NCI-H460 (cell line): ENCODE data around the gene CERK. TPM values are rescaled to one million over a fixed set of nuclear protein-coding genes. Genes with fewer than 3 reads are reported as not detected.
"Not testable (repeated sequence)": the region's sequence is repeated elsewhere in the genome, so short reads cannot be mapped to it uniquely, and the experiment has no call there.

ENCODE experiments used
- DNase-seq: peaks from one replicate; pipeline ENCODE4 v3.0.0-alpha.2; 2016; ENCODE audit warnings: low read depth; ENCODE audit errors: extremely low read depth
- total RNA-seq: library from RNA; depleted of rRNA; stranded (reverse); fragments of >200 nt; shearing (Covaris generic); gene quantifications from 2 replicates; pipeline ENCODE4 v1.2.3, GENCODE V29; 2014

Gene CERK
- total RNA-seq, 1 experiment from 2014 or later: 20.1 TPM

DNA sequence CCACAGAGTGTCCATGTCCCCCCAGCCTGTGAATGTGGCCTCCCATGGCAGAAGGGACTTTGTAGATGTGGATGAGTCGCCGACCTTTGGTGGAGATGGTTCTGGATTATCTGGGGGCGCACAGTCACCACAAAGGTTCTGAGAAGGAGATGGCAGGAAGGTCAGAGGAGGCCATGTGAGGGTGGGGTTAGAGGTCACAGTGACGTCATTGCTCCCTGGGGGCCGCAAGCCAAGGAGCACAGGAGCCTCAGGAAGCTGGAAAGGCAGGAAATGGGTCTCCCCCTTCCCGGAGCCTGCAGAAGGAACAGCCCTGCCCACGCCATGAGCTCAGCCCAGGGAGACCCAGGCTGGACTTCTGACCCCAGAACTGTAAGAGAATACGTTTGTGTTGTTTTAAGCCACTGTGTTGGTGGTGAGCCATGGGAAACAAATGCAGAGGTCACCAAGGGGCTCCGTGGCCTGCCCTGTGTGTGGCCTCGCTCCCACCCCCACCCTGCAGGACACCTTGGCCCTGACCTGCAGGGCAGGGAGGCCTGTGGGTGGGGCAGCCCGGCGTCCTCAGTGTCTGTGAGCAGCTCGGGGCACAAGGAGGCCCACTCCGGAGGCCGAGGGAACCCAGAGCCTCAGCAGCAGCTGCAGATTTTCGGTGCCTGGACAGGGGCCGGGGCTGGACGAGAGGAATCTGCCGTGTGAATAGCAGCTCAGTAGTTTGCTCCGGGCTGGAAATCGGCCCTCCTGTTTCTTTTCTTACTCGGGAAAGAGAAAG lies 85.8 kb downstream of the CERK start:
- DNase-seq: no peak

DNA sequence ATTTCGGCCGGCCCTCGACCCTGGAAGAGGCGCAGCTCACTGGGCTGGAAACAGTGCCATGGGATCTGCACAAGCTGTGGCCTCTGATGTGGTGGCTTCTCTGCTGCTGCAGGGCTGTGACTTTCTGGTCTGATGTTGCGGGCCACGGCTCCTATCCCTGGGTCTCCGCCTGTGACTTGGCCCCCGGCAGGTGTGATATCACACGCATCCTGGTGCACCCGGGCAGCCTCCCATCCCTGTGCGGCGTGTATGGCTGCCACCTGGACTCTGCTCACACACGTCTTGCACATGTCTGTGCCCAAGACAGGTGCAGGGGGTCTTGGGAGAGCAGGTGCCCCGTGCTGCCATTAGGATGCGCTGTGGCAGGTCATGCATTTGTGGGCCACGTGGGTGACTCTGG lies 86.7 kb downstream of the CERK start:
- DNase-seq: no peak

- no peak for DNase-seq
Observed at GRCh38 chr22:46650078-46650810, 87.8 kb downstream of the CERK start.

GRCh38 chr22:46649141-46650077 lies 88.6 kb downstream of the CERK start:
- peak; percentile 9 for DNase-seq

GRCh38 chr22:46648225-46648820 lies 89.7 kb downstream of the CERK start:
- DNase-seq: not testable (repeated sequence)

DNA sequence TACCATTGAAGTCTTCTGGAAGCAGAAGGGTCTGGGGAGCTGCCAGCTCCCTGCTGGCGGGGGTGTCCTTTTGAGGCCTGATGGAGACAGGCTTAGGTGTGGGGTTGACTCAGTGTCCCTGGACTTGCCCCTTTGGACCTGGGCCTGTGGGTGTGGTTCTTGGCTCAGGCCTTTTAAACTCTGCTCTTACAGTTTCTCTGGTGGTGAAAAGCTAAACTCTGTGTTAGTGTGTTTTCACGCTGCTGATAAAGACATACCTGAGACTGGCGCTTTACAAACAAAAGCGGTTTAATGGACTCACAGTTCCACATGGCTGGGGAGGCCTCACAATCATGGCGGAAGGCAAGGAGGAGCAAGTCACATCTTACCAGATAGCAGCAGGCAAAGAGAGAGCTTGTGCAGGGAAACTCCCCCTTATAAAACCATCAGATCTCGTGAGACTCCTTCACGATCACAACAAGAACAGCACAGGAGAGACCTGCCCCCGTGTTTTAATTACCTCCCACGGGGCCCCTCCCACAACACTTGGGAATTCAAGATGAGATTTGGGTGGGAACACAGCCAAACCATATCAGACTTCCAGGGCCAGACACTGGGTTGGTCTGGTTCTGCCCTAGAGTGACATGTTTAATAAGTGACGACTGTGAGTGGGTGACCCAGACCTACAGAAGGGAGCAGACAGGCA lies 91.4 kb downstream of the CERK start:
- no peak for DNase-seq

GRCh38 chr22:46642840-46643480 lies 95.1 kb downstream of the CERK start:
- not testable (repeated sequence) for DNase-seq

- DNase-seq: no peak
Observed at GRCh38 chr22:46641811-46642266, 96.2 kb downstream of the CERK start.

DNA sequence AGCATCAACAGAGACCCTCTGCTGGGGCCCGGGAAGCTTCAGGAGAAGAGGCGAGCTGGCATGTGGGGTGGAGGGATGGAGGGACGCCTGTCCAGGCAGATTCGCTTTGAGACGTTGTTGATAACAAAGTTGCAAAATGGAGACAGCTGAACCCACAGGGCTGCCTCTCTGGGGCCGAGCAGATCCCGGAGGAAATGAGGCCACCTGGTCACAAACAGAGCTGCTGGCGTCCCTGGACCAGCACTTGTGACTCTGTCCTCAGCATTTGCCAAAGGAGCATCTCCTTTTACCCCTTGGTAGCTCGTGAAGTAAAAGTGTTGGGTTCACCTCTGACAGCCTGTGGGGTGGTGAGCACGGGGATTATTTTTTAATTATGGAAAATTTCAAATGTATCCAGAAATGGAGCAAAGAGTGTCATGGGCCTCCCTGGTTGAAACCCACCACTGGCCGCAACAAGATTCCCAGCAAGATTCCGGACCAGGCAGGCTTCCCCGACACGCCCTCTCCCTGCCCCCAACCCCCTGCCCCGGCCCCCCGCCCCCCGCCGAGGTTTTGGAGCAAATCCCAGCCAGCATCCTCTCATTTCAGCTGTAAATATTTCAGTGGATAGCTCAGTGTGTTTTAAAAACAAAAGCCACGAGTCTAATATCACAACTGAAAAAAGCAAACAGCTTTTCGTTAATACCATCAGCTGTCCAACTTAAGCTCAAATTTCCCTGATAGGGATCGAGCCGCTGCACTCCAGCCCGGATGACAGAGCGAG lies 97.6 kb downstream of the CERK start:
- no peak for DNase-seq

DNA sequence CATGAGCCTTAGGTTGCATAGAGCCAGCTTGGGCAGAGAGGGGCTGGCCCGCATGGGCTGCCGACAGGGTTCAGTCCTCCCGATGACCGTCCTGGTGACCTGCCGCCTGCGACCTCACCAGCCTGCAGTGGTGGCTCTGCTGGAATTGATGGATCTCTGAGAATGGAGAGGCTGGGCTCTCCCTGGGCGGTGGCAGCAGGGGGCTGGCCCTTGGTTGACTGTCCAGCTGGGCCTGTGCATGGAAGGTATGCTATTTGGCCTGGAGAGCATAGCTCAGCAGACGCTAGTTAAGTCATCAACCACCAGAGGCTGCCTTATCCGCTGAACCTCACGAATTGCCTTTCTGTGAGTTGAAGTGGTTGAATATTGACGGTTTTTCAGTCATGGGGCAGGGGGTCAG lies 98.2 kb downstream of the CERK start:
- DNase-seq: no peak

DNA sequence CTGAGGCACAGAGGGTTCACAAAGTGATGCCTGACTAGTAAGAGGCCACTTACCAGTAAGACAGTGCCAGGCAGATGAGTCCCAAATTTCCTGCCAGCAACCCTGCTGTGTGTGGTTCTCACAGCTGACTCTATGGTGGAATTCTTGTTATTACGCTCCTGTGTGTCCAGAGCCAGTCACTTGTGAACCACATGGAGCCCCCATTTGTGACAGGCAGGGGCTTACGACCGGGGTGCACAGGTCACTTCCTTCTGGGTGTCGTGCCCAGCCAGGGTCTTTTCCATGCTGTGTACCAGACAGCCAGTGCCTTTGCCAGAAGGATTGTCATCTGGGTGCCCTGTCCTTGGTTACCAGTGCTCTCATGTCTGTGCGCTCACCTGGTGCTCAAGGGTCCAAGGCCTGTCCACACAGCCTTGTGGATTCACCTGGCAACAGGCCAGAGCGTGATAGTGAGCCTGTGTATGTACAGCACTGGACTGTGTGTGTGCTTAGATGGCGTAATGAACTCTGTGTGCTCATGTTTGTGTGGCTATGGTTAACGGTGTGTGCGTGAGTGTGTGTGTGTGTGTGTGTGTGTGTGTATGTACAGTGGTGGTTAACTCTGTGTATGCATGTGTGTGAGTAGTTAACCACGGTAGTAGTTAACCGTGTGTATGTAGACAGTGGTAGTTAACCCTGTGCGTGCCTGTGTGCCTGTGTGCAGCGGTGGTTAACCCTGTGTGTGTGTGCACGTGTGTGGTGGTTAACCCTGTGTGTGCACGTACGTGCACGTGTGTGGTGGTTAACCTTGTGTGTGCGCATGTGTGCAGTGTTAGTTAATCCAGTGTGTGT lies 99.2 kb downstream of the CERK start:
- no peak for DNase-seq

DNA sequence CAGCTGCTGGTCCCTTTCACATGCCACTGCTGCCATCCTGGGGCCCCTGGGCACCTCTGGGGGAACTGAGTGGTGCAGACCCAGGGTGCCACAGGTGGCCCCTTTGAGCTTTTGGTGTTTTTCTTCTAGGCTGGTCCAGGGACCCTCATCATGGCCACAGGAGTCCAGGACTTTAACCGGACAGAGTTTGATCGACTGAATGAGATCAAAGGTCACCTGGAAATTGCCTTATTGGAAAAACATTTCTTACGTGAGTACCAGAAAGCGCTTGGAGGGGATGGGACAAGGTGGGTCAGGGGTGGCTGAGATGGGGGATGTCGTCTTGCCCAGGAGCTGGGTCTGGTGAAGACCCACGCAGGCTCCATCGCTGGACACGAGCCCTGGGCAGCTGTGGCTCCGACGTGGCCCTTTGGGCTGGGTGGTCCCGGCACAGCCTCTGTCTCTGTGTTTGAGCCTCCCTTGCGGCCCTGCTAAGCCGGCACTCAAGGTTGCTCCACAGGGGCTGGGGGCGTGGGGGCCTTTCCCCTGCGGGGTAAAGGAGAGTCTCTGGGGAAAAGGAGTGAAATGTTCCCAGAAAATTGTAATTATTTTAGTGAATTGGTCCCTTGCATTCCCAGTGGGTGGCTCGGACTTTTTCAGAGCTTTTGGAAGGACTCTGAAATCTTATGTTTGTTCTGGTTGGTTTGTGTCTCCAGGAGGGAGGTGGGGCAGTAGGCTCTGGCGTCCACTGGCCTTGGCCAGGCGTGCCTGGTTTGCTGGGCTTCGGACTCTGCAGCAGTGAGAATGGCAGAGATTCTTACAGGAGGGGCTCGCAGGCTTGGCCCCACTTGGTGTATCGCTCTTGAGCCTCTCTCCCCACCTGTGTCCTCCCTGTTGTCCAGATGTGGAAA lies 100.1 kb downstream of the CERK start:
- DNase-seq: no peak

DNA sequence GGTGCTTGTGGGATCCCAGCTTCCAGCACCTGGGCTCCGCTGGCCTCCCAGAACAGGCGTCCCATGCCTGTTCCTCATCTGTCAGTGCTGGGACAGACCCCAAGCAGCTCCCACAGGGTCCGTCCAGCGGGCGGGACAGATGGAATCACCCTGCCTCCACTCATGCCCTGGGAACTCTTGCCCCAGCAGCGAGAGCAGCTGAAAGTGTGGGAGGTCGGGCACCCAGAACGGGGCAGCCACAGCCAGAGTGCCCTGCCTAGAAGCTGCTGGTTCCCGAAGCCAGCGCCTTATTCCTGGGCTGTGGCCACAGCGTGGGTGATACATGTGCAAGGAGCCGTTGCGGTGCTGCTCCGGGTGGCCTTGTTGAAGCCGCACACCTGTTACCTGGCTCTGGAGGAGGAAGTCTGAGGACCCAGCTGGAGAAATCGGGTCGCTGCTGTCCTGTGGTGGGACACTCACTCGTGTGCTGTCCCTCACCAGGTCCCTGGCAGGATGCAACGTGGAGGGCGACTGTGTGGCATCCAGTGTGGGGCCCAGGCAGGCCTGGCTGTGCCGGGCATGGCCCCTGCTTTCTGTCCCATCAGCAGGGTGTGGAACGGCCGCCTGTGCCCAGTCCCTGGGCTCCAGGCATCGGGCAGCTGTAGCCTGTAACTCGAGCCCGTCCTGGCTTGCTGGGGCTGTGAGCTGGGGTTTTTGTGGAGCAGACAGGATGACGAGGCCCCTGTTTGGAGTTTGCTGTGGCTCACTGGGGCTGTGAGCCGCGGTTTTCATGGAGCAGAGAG lies 101.6 kb downstream of the CERK start:
- DNase-seq: no peak

GRCh38 chr22:46635756-46636155 lies 102.3 kb downstream of the CERK start:
- DNase-seq: no peak

DNA sequence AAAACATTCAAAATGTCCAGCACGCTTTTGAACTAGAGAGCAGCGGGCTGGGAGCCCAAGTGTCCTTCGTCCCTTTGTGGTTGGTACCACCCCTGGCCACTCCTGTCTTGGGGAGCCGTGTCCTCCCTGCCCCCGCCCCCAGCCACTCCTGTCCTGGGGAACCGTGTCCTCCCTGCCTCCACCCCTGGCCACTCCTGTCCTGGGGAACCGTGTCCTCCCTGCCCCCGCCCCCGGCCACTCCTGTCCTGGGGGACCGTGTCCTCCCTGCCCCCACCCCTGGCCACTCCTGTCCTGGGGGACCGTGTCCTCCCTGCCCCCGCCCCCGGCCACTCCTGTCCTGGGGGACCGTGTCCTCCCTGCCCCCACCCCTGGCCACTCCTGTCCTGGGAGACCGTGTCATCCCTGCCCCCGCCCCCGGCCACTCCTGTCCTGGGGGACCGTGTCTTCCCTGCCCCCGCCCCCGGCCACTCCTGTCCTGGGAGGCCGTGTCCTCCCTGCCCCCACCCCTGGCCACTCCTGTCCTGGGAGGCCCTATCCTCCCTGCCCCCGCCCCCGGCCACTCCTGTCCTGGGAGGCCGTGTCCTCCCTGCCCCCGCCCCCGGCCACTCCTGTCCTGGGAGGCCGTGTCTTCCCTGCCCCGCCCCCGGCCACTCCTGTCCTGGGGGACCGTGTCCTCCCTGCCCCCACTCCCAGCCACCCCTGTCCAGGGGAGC lies 102.9 kb downstream of the CERK start:
- DNase-seq: not testable (repeated sequence)
